Measurements from ENCODE around the gene OGFOD3.
A peak's percentile ranks its signal among the peaks of the same experiment; 100 is the strongest.

Gene OGFOD3

GRCh38 chr17:82389379-82389778, 29.0 kb downstream of the OGFOD3 start:
- no peak for DNase-seq (ENCODE audit: low read depth)
- H3K4me3 ChIP-seq (ENCODE audit: low read depth, low read length): no peak overlapping the region
- TF ChIP-seq MYC (IDR thresholded peaks at IDR 0.05; ENCODE audit: low read depth, low read length) (no peak), MAX (IDR thresholded peaks at IDR 0.05; ENCODE audit: low read depth, low read length) (no peak), POLR2A (IDR thresholded peaks at IDR 0.05; ENCODE audit: extremely low read depth, insufficient read length) (no peak), CTCF (IDR thresholded peaks at IDR 0.05; ENCODE audit: low read depth, low read length) (no peak)

GRCh38 chr17:82388922-82389283, 29.5 kb downstream of the OGFOD3 start:
- H3K4me3 ChIP-seq (ENCODE audit: low read depth, low read length): no peak overlapping the region
- TF ChIP-seq MAX (IDR thresholded peaks at IDR 0.05; ENCODE audit: low read depth, low read length) (no peak), MYC (IDR thresholded peaks at IDR 0.05; ENCODE audit: low read depth, low read length) (0 out of 2 replicates have a peak, but pooled peaks have one; percentile 26)
- peak; percentile 31 for DNase-seq (ENCODE audit: low read depth)

GRCh38 chr17:82388223-82388921, 30.0 kb downstream of the OGFOD3 start:
- DNase-seq (ENCODE audit: low read depth): no peak
- TF ChIP-seq MAX (IDR thresholded peaks at IDR 0.05; ENCODE audit: low read depth, low read length) (no peak), POLR2A (IDR thresholded peaks at IDR 0.05; ENCODE audit: extremely low read depth, insufficient read length) (no peak), CTCF (IDR thresholded peaks at IDR 0.05; ENCODE audit: low read depth, low read length) (no peak), MYC (IDR thresholded peaks at IDR 0.05; ENCODE audit: low read depth, low read length) (no peak)
- no peak overlapping the region for H3K4me3 ChIP-seq (ENCODE audit: low read depth, low read length)

GRCh38 chr17:82387705-82388106, 30.7 kb downstream of the OGFOD3 start:
- TF ChIP-seq POLR2A (IDR thresholded peaks at IDR 0.05; ENCODE audit: extremely low read depth, insufficient read length) (no peak), MYC (IDR thresholded peaks at IDR 0.05; ENCODE audit: low read depth, low read length) (no peak), CTCF (IDR thresholded peaks at IDR 0.05; ENCODE audit: low read depth, low read length) (no peak), MAX (IDR thresholded peaks at IDR 0.05; ENCODE audit: low read depth, low read length) (no peak)
- no peak for DNase-seq (ENCODE audit: low read depth)
- no peak overlapping the region for H3K4me3 ChIP-seq (ENCODE audit: low read depth, low read length)

- no peak for DNase-seq (ENCODE audit: low read depth)
- TF ChIP-seq POLR2A (IDR thresholded peaks at IDR 0.05; ENCODE audit: extremely low read depth, insufficient read length): no peak
- H3K4me3 ChIP-seq (ENCODE audit: low read depth, low read length): no peak overlapping the region
Observed at GRCh38 chr17:82386881-82387704, 31.3 kb downstream of the OGFOD3 start.

- no peak for DNase-seq (ENCODE audit: low read depth)
- TF ChIP-seq MYC (IDR thresholded peaks at IDR 0.05; ENCODE audit: low read depth, low read length): no peak
- TF ChIP-seq CTCF (IDR thresholded peaks at IDR 0.05; ENCODE audit: low read depth, low read length): no peak
- TF ChIP-seq MAX (IDR thresholded peaks at IDR 0.05; ENCODE audit: low read depth, low read length): no peak
- no peak for TF ChIP-seq POLR2A (IDR thresholded peaks at IDR 0.05; ENCODE audit: extremely low read depth, insufficient read length)
- H3K4me3 ChIP-seq (ENCODE audit: low read depth, low read length): no peak overlapping the region
Observed at GRCh38 chr17:82386255-82386831, 32.0 kb downstream of the OGFOD3 start.
